Activated naive CD8-positive, alpha-beta T cell treated with anti-CD3 and anti-CD28 coated beads for 36 hours (primary cell): Measurements from ENCODE around the gene ITGB3. TPM values are rescaled to one million over a fixed set of nuclear protein-coding genes. Genes with fewer than 3 reads are reported as not detected.

Experiments used
- DNase-seq: peaks from one replicate; pipeline ENCODE4 v3.0.0; 2021
- H3K27ac Mint-ChIP-seq: one replicate; pipeline ENCODE4 v1.8.0; 2022; ENCODE audit warnings: mild to moderate bottlenecking, moderate library complexity, mixed read lengths
- H3K27me3 Mint-ChIP-seq: one replicate; pipeline ENCODE4 v1.8.0; 2022; ENCODE audit warnings: mild to moderate bottlenecking, mixed read lengths
- H3K36me3 Mint-ChIP-seq: one replicate; pipeline ENCODE4 v1.8.0; 2021; ENCODE audit warnings: mild to moderate bottlenecking, mixed read lengths
- H3K4me1 Mint-ChIP-seq: one replicate; pipeline ENCODE4 v1.8.0; 2021; ENCODE audit warnings: mixed read lengths
- H3K4me3 Mint-ChIP-seq: one replicate; pipeline ENCODE4 v1.8.0; 2022; ENCODE audit warnings: mild to moderate bottlenecking, moderate library complexity, mixed read lengths
- H3K9me3 Mint-ChIP-seq: one replicate; pipeline ENCODE4 v1.8.0; 2022; ENCODE audit warnings: mixed read lengths
- total RNA-seq, 2 experiments: library from RNA; stranded (reverse); gene quantifications; one replicate each; pipeline ENCODE4 v1.2.3, GENCODE V29; 2021

The ITGB3 gene
- total RNA-seq, 2 experiments from 2014 or later: 0.06 TPM; not detected in 1

DNA sequence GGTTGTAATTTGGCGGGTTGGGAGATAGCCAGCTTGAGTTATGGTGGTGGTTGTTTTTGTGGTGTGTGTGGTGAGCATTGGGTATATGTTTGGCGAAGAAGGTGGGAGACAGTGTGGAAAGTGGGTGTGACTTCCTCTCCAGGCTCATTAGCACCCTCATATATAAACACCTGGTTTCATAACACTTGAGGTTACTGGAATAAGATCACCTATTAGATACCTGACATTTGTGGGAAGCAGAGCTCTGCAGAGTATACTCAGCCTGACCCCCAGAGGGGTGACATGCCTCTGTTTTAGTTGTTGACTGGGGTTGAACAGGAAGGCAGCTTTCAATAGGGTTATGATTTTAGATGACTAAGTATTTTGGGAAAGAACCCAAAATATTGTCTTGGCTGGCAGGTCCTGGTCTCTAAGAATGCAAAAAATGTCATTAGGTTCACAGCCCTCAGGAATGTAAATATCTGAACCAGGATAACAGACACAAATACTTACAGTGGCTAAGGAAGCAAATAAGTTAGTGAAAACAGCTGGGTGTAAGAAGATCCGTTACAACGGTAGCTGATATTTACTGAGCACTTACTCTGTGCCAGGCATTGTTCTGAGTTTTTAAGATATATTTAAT, 51.8 kb downstream of the ITGB3 start:
- DNase-seq: no peak
- peaks cover 3% of the 10 kb centered on the region for H3K36me3 Mint-ChIP-seq
- no peak overlapping the region for H3K27ac Mint-ChIP-seq
- peaks cover 11% of the 10 kb centered on the region for H3K4me1 Mint-ChIP-seq
- H3K27me3 Mint-ChIP-seq: no peaks in the 10 kb centered on the region
- peaks cover 10% of the 10 kb centered on the region for H3K9me3 Mint-ChIP-seq
- no peak overlapping the region for H3K4me3 Mint-ChIP-seq

DNA sequence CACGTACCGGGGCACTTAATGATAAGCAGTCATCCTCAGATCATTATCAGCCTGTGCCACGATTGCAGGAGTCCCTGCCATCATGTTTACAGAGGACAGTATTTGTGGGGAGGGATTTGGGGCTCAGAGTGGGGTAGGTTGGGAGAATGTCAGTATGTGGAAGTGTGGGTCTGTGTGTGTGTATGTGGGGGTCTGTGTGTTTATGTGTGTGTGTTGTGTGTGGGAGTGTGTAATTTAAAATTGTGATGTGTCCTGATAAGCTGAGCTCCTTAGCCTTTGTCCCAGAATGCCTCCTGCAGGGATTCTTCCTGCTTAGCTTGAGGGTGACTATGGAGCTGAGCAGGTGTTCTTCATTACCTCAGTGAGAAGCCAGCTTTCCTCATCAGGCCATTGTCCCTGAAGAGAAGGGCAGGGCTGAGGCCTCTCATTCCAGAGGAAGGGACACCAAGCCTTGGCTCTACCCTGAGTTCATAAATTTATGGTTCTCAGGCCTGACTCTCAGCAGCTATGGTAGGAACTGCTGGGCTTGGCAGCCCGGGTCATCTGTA, 56.6 kb downstream of the ITGB3 start:
- no peak for DNase-seq
- Mint-ChIP-seq H3K27me3 (no peaks in the 10 kb centered on the region), H3K27ac (no peak overlapping the region), H3K36me3 (no peaks in the 10 kb centered on the region), H3K4me1 (peaks cover 9% of the 10 kb centered on the region), H3K9me3 (no peaks in the 10 kb centered on the region), H3K4me3 (no peak overlapping the region)

- Mint-ChIP-seq H3K4me1 (peaks cover 4% of the 10 kb centered on the region), H3K27ac (no peak overlapping the region), H3K4me3 (no peak overlapping the region)
Measured at GRCh38 chr17:47311420-47311819, 57.8 kb downstream of the ITGB3 start.

GRCh38 chr17:47315451-47316266, 62.0 kb downstream of the ITGB3 start:
- Mint-ChIP-seq H3K4me3 (no peak overlapping the region), H3K27me3 (no peaks in the 10 kb centered on the region), H3K9me3 (no peaks in the 10 kb centered on the region), H3K27ac (no peak overlapping the region), H3K36me3 (no peaks in the 10 kb centered on the region), H3K4me1 (peaks cover 2% of the 10 kb centered on the region)
- no peak for DNase-seq

More at GRCh38 chr17:47311420-47311819, 57.8 kb downstream of the ITGB3 start:
- DNase-seq: no peak
- H3K36me3 Mint-ChIP-seq: no peaks in the 10 kb centered on the region
- H3K9me3 Mint-ChIP-seq: no peaks in the 10 kb centered on the region
- no peaks in the 10 kb centered on the region for H3K27me3 Mint-ChIP-seq

DNA sequence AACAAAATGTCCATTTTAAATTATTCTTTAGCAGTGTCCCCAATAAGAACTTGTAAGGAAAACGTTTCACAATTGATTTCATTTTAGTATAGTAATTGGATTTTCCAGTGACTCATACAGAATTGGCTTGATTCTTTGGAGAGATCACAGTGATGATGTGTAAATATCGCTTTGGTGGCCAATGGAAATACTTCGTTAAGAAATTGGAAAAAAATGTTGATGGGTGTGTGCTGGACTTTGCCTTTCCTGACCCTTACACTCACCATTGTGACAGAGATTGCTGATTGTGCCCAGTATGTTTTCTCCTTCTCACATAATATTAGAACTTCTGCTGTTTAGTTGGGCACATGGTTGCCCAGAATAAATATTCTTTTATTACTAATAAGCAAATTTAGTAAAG, 62.7 kb downstream of the ITGB3 start:
- H3K4me3 Mint-ChIP-seq: no peak overlapping the region
- no peak for DNase-seq
- peaks cover 2% of the 10 kb centered on the region for H3K4me1 Mint-ChIP-seq
- H3K9me3 Mint-ChIP-seq: peaks cover 4% of the 10 kb centered on the region
- H3K27ac Mint-ChIP-seq: no peak overlapping the region
- no peaks in the 10 kb centered on the region for H3K36me3 Mint-ChIP-seq
- H3K27me3 Mint-ChIP-seq: no peaks in the 10 kb centered on the region

DNA sequence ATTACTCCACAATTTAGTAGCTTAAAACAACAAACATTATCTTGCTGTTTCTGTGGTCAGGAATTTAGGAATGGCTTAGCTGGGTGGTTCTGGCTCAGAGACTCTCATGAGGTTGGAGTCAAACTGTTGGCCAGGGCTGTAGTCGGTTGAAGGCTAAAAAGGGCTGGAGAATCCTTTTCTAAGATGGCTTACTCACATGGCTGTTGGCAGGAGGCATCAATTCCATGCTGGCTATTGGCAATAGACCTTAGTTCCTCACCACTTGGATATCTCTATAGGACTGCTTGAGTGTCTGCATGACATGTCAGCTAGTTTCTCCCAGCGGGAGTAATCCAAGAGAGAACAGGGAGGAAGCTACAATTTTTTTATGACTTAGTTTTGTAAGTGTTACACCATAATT, 63.5 kb downstream of the ITGB3 start:
- no peaks in the 10 kb centered on the region for H3K27me3 Mint-ChIP-seq
- H3K4me3 Mint-ChIP-seq: no peak overlapping the region
- no peak for DNase-seq
- no peak overlapping the region for H3K27ac Mint-ChIP-seq
- H3K36me3 Mint-ChIP-seq: no peaks in the 10 kb centered on the region
- peaks cover 5% of the 10 kb centered on the region for H3K9me3 Mint-ChIP-seq
- peaks cover 2% of the 10 kb centered on the region for H3K4me1 Mint-ChIP-seq

DNA sequence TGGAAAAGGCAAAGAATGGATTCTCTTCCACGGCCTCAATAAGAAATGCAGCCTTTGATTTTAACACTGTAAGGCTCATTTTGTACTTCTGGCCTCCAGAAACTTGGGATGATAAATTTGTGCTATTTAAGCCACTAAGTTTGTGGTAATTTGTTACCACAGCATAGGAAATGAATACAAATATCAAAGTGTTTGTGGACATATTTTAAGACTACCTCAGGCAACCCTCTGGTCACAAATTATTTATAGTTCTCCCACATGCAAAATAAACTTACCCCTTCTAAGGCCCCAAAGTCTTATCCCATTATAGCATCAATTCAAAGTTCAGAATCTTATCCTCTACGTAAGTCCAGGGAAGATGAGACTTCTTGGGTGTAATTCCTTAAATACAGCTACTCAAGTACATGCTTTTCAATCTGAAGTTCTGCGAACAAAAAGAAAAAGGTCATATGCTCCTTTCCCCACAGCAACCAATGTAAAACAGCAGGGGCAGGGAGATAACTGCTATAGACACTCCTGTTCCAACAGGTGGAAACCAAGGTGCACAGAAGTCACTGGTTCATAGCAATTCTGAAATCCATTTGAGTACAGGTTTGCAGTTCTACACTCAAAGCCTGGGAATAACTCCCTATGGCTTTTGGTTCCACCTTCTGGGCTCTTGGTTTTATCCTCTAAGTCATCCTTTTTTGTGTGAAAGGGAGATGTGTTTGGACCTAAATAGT, 64.7 kb downstream of the ITGB3 start:
- Mint-ChIP-seq H3K27ac (no peak overlapping the region), H3K4me3 (no peak overlapping the region), H3K36me3 (no peaks in the 10 kb centered on the region), H3K4me1 (peaks cover 8% of the 10 kb centered on the region), H3K27me3 (peaks cover 5% of the 10 kb centered on the region), H3K9me3 (peaks cover 5% of the 10 kb centered on the region)
- DNase-seq: no peak

DNA sequence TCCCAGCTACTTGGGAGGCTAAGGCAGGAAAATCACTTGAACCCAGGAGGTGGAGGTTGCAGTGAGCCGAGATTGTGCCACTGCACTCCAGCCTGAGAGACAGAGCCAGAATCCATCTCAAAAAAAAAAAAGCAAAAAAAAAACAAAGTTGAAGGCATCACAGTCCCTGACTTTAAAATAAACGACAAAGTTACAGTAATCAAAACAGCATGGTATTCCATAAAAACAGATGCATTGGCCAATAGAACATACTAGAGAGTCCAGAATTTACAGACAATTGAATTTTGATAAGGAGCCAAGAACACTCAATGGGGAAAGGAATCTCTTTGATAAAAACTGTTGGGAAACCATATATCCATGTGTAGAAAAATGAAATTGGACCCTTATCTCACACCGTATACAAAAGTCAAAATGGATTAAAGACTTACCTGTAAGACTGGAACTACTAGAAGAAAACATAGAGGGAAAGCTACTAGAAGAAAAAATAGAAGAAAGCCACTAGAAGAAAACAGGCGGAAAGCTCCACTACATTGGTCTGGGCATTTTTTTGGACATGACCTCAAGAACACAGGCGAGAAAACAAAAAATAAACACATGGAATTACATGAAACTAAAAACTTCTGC, 67.4 kb downstream of the ITGB3 start:
- Mint-ChIP-seq H3K4me3 (no peak overlapping the region), H3K9me3 (peaks cover 5% of the 10 kb centered on the region)
- no peak for DNase-seq

DNA sequence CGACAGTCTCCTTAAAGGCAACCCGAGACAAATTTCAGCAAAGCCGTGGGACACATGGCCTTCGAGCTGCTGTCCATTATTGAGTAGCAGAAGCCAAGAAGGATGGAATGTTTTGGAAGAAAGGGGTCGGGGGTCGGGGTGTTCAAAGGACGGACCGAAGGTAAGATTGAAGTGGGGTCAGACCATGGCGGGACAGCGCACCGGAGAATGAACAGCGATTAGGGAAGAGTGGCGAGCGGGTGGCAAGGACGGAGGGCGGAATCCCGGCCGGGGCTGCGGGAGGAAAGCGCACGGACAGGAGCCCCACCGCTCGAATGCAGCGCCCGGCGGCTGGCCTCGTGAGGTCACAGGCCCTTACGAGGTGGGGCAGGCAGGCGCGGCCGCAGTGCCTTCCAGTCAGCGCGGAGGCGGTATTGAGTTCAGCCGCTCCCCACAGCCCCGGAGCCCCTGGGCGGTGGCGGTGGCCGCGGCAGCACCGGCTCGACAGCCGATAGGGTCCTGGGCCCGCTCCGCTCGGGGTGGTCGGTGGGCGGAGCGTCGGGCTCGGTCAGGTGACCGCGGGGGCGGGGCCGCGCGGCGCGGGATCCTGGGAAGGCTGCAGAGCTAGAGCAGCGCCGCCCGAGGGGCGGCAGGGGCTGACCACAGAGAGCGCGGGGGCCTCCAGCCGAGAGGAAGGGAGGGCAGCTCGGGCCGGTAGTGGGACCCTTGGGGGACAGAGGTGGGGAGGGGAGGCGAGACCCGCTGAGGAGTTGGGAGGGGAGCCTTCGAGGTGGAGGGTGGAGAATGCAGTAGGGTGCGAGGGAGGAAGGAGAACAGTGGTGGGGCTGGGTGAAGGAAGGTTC, 70.0 kb downstream of the ITGB3 start, which contains the start of gene EFCAB13:
EFCAB13 (plus strand) TSS at position 574 of the 842 bp plus-strand sequence. CDS start 4,399 bp downstream, outside the sequence.
- Mint-ChIP-seq H3K4me1 (peaks cover 17% of the 10 kb centered on the region), H3K9me3 (peaks cover 5% of the 10 kb centered on the region)

More for the DNA sequence above, 67.4 kb downstream of the ITGB3 start:
- Mint-ChIP-seq H3K27ac (no peak overlapping the region), H3K36me3 (no peaks in the 10 kb centered on the region), H3K27me3 (peaks cover 5% of the 10 kb centered on the region), H3K4me1 (peaks cover 17% of the 10 kb centered on the region)

DNA sequence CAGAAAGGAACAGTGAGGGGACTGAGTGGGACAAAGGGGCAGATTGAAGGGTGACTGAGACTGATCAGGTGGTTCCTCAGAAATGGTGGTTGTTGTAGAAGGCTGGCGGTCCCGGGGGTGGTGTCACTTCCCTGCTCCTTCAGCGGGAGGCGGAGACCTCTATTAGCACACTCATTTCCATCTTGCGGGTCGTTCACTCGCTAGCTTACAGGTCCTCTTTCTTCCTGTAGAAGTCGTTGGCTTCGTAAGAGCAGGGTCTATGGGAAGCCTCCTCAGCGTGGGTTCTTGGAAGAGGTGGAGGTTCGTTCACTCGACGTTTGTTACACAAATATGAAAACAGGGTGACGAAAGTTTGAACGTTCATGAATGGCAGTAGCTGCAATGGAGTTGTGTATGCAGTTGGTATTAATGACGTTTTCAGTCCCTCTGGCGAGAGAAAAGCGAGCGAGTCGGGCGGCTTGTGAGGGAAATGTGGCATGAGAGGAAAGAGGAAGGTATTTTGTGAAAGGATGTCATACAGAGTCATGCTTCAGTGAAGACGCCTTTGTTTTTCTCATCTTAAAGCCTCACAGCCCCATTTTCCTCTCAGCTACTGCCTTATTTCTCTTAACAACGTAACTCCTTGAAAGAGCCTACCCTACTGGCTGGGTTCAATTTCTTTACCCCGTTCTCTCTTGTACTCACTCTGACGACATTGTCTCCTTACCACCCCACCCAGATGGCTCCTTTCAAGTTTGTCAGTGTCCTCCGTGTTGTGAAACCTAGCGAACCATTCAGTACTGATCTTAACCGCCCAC, 70.8 kb downstream of the ITGB3 start:
- Mint-ChIP-seq H3K36me3 (no peaks in the 10 kb centered on the region), H3K27me3 (peaks cover 5% of the 10 kb centered on the region), H3K4me1 (peaks cover 17% of the 10 kb centered on the region), H3K4me3 (peak overlapping the region; percentile 94), H3K27ac (peak overlapping the region; percentile 97), H3K9me3 (peaks cover 5% of the 10 kb centered on the region)
- peak; percentile 69 for DNase-seq

More for the DNA sequence above, 70.0 kb downstream of the ITGB3 start, which contains the start of gene EFCAB13:
- Mint-ChIP-seq H3K27me3 (peaks cover 5% of the 10 kb centered on the region), H3K36me3 (no peaks in the 10 kb centered on the region), H3K4me3 (peak within 1 kb of the TSS; percentile 94), H3K27ac (peak within 1 kb of the TSS; percentile 97)
- DNase-seq: peak; percentile 89

GRCh38 chr17:47325176-47325575, 71.5 kb downstream of the ITGB3 start:
- peaks cover 5% of the 10 kb centered on the region for H3K9me3 Mint-ChIP-seq
- DNase-seq: no peak
- peak overlapping the region; percentile 97 for H3K27ac Mint-ChIP-seq
- H3K4me1 Mint-ChIP-seq: peaks cover 17% of the 10 kb centered on the region
- peaks cover 4% of the 10 kb centered on the region for H3K36me3 Mint-ChIP-seq
- H3K4me3 Mint-ChIP-seq: peak overlapping the region; percentile 94
- peaks cover 5% of the 10 kb centered on the region for H3K27me3 Mint-ChIP-seq

- DNase-seq: no peak
- Mint-ChIP-seq H3K4me1 (no peaks in the 10 kb centered on the region), H3K9me3 (peaks cover 1% of the 10 kb centered on the region), H3K27ac (no peak overlapping the region), H3K27me3 (no peaks in the 10 kb centered on the region), H3K36me3 (peaks cover 24% of the 10 kb centered on the region), H3K4me3 (no peak overlapping the region)
Measured at GRCh38 chr17:47330548-47330947, 76.9 kb downstream of the ITGB3 start.

DNA sequence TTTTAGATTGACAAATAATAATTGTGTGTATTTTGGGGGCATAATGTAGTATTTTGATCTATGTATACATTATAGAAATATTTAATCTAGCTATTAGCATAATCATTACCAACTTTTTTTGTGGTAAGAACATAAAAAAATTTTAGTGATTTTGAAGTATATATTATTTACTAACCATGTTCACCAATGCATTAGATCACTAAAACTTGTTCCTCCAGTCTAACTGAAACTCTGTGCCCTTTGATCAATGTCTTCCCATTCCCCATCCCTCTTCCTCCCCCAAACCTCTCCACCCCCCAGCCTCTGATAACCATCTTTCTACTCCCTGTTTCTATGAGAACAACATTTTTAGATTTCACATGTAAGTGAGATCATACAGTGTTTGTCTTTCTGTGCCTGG, 78.7 kb downstream of the ITGB3 start:
- peaks cover 1% of the 10 kb centered on the region for H3K9me3 Mint-ChIP-seq
- H3K4me1 Mint-ChIP-seq: no peaks in the 10 kb centered on the region
- H3K4me3 Mint-ChIP-seq: no peak overlapping the region
- no peak for DNase-seq
- H3K27me3 Mint-ChIP-seq: no peaks in the 10 kb centered on the region
- no peak overlapping the region for H3K27ac Mint-ChIP-seq
- H3K36me3 Mint-ChIP-seq: peaks cover 24% of the 10 kb centered on the region
